ENCODE results near the gene FBXL19.
A peak's percentile ranks its signal among the peaks of the same experiment; 100 is the strongest.

The FBXL19 gene

GRCh38 chr16:30958175-30959079 lies 35.1 kb downstream of the FBXL19 start:
- DNase-seq (ENCODE audit: low read depth) = peak; percentile 51
- TF ChIP-seq, protein P1, sequence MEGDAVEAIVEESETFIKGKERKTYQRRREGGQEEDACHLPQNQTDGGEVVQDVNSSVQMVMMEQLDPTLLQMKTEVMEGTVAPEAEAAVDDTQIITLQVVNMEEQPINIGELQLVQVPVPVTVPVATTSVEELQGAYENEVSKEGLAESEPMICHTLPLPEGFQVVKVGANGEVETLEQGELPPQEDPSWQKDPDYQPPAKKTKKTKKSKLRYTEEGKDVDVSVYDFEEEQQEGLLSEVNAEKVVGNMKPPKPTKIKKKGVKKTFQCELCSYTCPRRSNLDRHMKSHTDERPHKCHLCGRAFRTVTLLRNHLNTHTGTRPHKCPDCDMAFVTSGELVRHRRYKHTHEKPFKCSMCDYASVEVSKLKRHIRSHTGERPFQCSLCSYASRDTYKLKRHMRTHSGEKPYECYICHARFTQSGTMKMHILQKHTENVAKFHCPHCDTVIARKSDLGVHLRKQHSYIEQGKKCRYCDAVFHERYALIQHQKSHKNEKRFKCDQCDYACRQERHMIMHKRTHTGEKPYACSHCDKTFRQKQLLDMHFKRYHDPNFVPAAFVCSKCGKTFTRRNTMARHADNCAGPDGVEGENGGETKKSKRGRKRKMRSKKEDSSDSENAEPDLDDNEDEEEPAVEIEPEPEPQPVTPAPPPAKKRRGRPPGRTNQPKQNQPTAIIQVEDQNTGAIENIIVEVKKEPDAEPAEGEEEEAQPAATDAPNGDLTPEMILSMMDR (IDR thresholded peaks at IDR 0.05; ENCODE audit: low read length, missing control alignments) = no peak
- H3K4me3 ChIP-seq (replicated peaks; ENCODE audit: low read depth, low read length) = peak overlapping the region; percentile 87

DNA sequence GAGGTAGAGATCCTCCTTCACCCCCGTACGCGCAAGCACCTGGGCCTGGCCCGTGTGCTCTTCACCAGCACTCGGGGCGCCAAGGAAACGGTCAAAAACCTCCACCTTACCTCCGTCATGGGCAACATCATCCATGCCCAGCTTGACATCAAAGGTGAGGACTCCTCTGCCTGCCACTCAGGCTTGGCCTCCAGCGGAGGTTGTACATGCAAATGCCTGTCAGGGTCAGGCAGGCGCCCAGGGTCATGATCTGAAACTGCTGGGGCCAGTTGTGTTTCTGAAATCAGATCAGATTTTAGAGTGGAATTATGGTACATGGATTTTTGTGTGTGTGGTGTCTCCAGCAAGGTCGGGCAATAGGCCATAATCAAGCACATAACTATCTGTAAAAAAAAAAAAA lies 38.0 kb downstream of the FBXL19 start:
- H3K4me3 ChIP-seq (replicated peaks; ENCODE audit: low read depth, low read length) = no peak overlapping the region
- no peak for DNase-seq (ENCODE audit: low read depth)
- TF ChIP-seq, protein P1 (IDR thresholded peaks at IDR 0.05; ENCODE audit: low read length, missing control alignments) = no peak

GRCh38 chr16:30963925-30964511 lies 40.6 kb downstream of the FBXL19 start:
- H3K4me3 ChIP-seq (replicated peaks; ENCODE audit: low read depth, low read length) = no peak overlapping the region
- TF ChIP-seq, protein P1 (IDR thresholded peaks at IDR 0.05; ENCODE audit: low read length, missing control alignments) = no peak
- DNase-seq (ENCODE audit: low read depth) = no peak

GRCh38 chr16:30964574-30965226 lies 41.3 kb downstream of the FBXL19 start:
- no peak overlapping the region for H3K4me3 ChIP-seq (replicated peaks; ENCODE audit: low read depth, low read length)
- no peak for DNase-seq (ENCODE audit: low read depth)
- TF ChIP-seq, protein P1 (IDR thresholded peaks at IDR 0.05; ENCODE audit: low read length, missing control alignments) = no peak

- no peak overlapping the region for H3K4me3 ChIP-seq (replicated peaks; ENCODE audit: low read depth, low read length)
- TF ChIP-seq, protein P1 (IDR thresholded peaks at IDR 0.05; ENCODE audit: low read length, missing control alignments) = no peak
- no peak for DNase-seq (ENCODE audit: low read depth)
Measured at GRCh38 chr16:30965436-30965835, 42.1 kb downstream of the FBXL19 start.

GRCh38 chr16:30966033-30966619 lies 42.8 kb downstream of the FBXL19 start:
- TF ChIP-seq, protein P1 (IDR thresholded peaks at IDR 0.05; ENCODE audit: low read length, missing control alignments) = no peak
- no peak overlapping the region for H3K4me3 ChIP-seq (replicated peaks; ENCODE audit: low read depth, low read length)

More at GRCh38 chr16:30966033-30966619, 42.8 kb downstream of the FBXL19 start:
- DNase-seq (ENCODE audit: low read depth) = no peak
